H9 (cell line): ENCODE data around the gene MYO1E. TPM values are rescaled to one million over a fixed set of nuclear protein-coding genes. Genes with fewer than 3 reads are reported as not detected.

Source experiments
- DNase-seq: peaks from one replicate; pipeline ENCODE4 v3.0.0-alpha.2; 2017
- H2AFZ ChIP-seq: one replicate; pipeline ENCODE4 v1.6.1; 2013; ENCODE audit warnings: mild to moderate bottlenecking, low read length, control low read depth, moderate library complexity
- H2AK5ac ChIP-seq: 2 replicates; pipeline ENCODE4 v1.6.1; 2013; ENCODE audit warnings: low read length, control low read depth, mixed read lengths; ENCODE audit not compliant: insufficient read length
- H2BK120ac ChIP-seq: one replicate; pipeline ENCODE4 v1.6.1; 2013; ENCODE audit warnings: low read depth, mild to moderate bottlenecking, low read length, control low read depth, inconsistent platforms; ENCODE audit not compliant: poor library complexity, severe bottlenecking
- H2BK12ac ChIP-seq: 2 replicates; pipeline ENCODE4 v1.6.1; 2013; ENCODE audit warnings: low read length, control low read depth, mixed read lengths, low read depth; ENCODE audit not compliant: insufficient read length
- H2BK15ac ChIP-seq: 2 replicates; pipeline ENCODE4 v1.6.1; 2013; ENCODE audit warnings: low read depth, low read length, control low read depth
- H2BK20ac ChIP-seq: one replicate; pipeline ENCODE4 v1.6.1; 2013; ENCODE audit warnings: low read depth, mild to moderate bottlenecking, low read length, control low read depth, inconsistent platforms; ENCODE audit not compliant: poor library complexity, severe bottlenecking
- H2BK5ac ChIP-seq: 2 replicates; pipeline ENCODE4 v1.6.1; 2013; ENCODE audit warnings: low read length, control low read depth, mixed read lengths; ENCODE audit not compliant: insufficient read length
- H3K14ac ChIP-seq: 2 replicates; pipeline ENCODE4 v1.6.1; 2013; ENCODE audit warnings: low read length, control low read depth; ENCODE audit not compliant: insufficient read depth
- H3K18ac ChIP-seq: 2 replicates; pipeline ENCODE4 v1.6.1; 2013; ENCODE audit warnings: low read depth, mild to moderate bottlenecking, mixed read lengths, low read length, control low read depth; ENCODE audit not compliant: insufficient read length
- H3K23ac ChIP-seq: 2 replicates; pipeline ENCODE4 v1.6.1; 2013; ENCODE audit warnings: low read length, control low read depth, mixed read lengths, low read depth; ENCODE audit not compliant: insufficient read length
- H3K23me2 ChIP-seq: 2 replicates; pipeline ENCODE4 v1.6.1; 2013; ENCODE audit warnings: low read depth, mild to moderate bottlenecking, mixed read lengths, low read length, control low read depth; ENCODE audit not compliant: insufficient read length, poor library complexity, severe bottlenecking
- H3K27ac ChIP-seq: 2 replicates; pipeline ENCODE4 v1.5.1; 2013; ENCODE audit warnings: low read length, control low read depth, mixed read lengths, low read depth; ENCODE audit not compliant: insufficient read length
- H3K27me3 ChIP-seq: 2 replicates; pipeline ENCODE4 v1.6.1; 2013; ENCODE audit warnings: low read length, control low read depth, inconsistent platforms; ENCODE audit not compliant: insufficient read depth
- H3K4ac ChIP-seq: 2 replicates; pipeline ENCODE4 v1.6.1; 2013; ENCODE audit warnings: low read depth, mild to moderate bottlenecking, control low read depth, inconsistent platforms, low read length, moderate library complexity
- H3K4me1 ChIP-seq: 2 replicates; pipeline ENCODE4 v1.6.1; 2013; ENCODE audit warnings: low read length, control low read depth, inconsistent platforms; ENCODE audit not compliant: insufficient read depth
- H3K4me2 ChIP-seq: 2 replicates; pipeline ENCODE4 v1.6.1; 2013; ENCODE audit warnings: low read length, control low read depth, mixed read lengths; ENCODE audit not compliant: insufficient read length, insufficient read depth
- H3K56ac ChIP-seq: 2 replicates; pipeline ENCODE4 v1.6.1; 2013; ENCODE audit warnings: low read depth, mild to moderate bottlenecking, mixed read lengths, low read length, control low read depth; ENCODE audit not compliant: insufficient read length
- H3K79me1 ChIP-seq: 2 replicates; pipeline ENCODE4 v1.6.1; 2013; ENCODE audit warnings: low read depth, mild to moderate bottlenecking, moderate library complexity, low read length, control low read depth, inconsistent platforms; ENCODE audit not compliant: insufficient read depth, poor library complexity, severe bottlenecking
- H3K79me2 ChIP-seq: 2 replicates; pipeline ENCODE4 v1.6.1; 2013; ENCODE audit warnings: low read length, control low read depth, inconsistent platforms; ENCODE audit not compliant: insufficient read depth
- H3K9ac ChIP-seq: 2 replicates; pipeline ENCODE4 v1.6.1; 2013; ENCODE audit warnings: low read length, control low read depth, mixed read lengths; ENCODE audit not compliant: insufficient read length; ENCODE audit errors: extremely low read depth
- H3K9me3 ChIP-seq: one replicate; pipeline ENCODE4 v1.6.1; 2013; ENCODE audit warnings: low read depth, low read length, inconsistent platforms; ENCODE audit not compliant: control insufficient read depth
- H3T11ph ChIP-seq: one replicate; pipeline ENCODE4 v1.6.1; 2013; ENCODE audit warnings: mild to moderate bottlenecking, low read length, control low read depth, inconsistent platforms
- H4K20me1 ChIP-seq: one replicate; pipeline ENCODE4 v1.6.1; 2013; ENCODE audit not compliant: control insufficient read depth, insufficient read length, insufficient read depth
- H4K5ac ChIP-seq: 2 replicates; pipeline ENCODE4 v1.6.1; 2013; ENCODE audit warnings: low read depth, mild to moderate bottlenecking, mixed read lengths, low read length, control low read depth; ENCODE audit not compliant: insufficient read length
- H4K8ac ChIP-seq: replicated peaks from 2 replicates; pipeline ENCODE4 v1.6.1; 2013; ENCODE audit warnings: low read length, control low read depth, mixed read lengths, low read depth; ENCODE audit not compliant: insufficient read length
- H4K91ac ChIP-seq: 2 replicates; pipeline ENCODE4 v1.6.1; 2013; ENCODE audit warnings: low read depth, mild to moderate bottlenecking, moderate library complexity, mixed read lengths, low read length, control low read depth; ENCODE audit not compliant: insufficient read length
- H3K27ac Mint-ChIP-seq, 3 experiments: 2 replicates in 2 of 3; 3 replicates in 1 of 3; pipeline ENCODE4 v1.8.0; 2020 to 2021; ENCODE audit warnings: mixed read lengths in 3 of 3, mild to moderate bottlenecking in 1 of 3, moderate library complexity in 1 of 3
- H3K27me3 Mint-ChIP-seq: 2 replicates; pipeline ENCODE4 v1.8.0; 2021; ENCODE audit warnings: low read depth, mild to moderate bottlenecking, moderate library complexity, mixed read lengths
- H3K36me3 Mint-ChIP-seq, 3 experiments: 2 replicates in 2 of 3; 3 replicates in 1 of 3; pipeline ENCODE4 v1.8.0; 2020 to 2021; ENCODE audit warnings: low read depth in 3 of 3, mixed read lengths in 3 of 3; ENCODE audit not compliant: insufficient read depth in 1 of 3
- H3K4me1 Mint-ChIP-seq, 2 experiments: 2 replicates each; pipeline ENCODE4 v1.8.0; 2020; ENCODE audit warnings: mixed read lengths in 2 of 2
- H3K4me3 Mint-ChIP-seq, 2 experiments: 2 replicates in 1 of 2; 3 replicates in 1 of 2; pipeline ENCODE4 v1.8.0; 2020 to 2021; ENCODE audit warnings: mild to moderate bottlenecking in 2 of 2, mixed read lengths in 2 of 2, moderate library complexity in 1 of 2
- H3K9me3 Mint-ChIP-seq, 2 experiments: 2 replicates in 1 of 2; 3 replicates in 1 of 2; pipeline ENCODE4 v1.8.0; 2020; ENCODE audit warnings: mild to moderate bottlenecking in 2 of 2, mixed read lengths in 2 of 2, moderate library complexity in 1 of 2
- WGBS: extraction: QIAGEN DNeasy Blood & Tissue Kit; methylation state at CpG from one replicate; pipeline ENCODE4 v1.1.7; 2013; ENCODE audit warnings: missing lambda C conversion rate, low lambda C conversion rate, mixed read lengths; ENCODE audit not compliant: insufficient read length; ENCODE audit errors: extremely low coverage; 5-methylcytosine and 5-hydroxymethylcytosine counted together
- total RNA-seq: library from RNA; stranded (reverse); gene quantifications from 2 replicates; pipeline ENCODE4 v1.2.1, GENCODE V29; 2021
- TF ChIP-seq, protein P1 (sequence below): fragments of 200-600 bp; sonication (generic); conservative IDR thresholded peaks from 3 replicates; pipeline ENCODE4 v1.8.0; 2021; ENCODE audit warnings: antibody characterized with exemption, mild to moderate bottlenecking

Gene MYO1E
- total RNA-seq, 1 experiment from 2014 or later, result 235 TPM

GRCh38 chr15:59168536-59168935 is 204.1 kb downstream of the MYO1E start:
- Histone ChIP-seq H3K18ac (no peak overlapping the region), H2BK15ac (no peak overlapping the region), H2BK5ac (no peak overlapping the region), H3K9ac (no peak overlapping the region), H4K8ac (no peak overlapping the region), H2BK20ac (no peak overlapping the region), H3K27ac (no peak overlapping the region), H2BK120ac (no peak overlapping the region), H2AFZ (no peak overlapping the region), H3K27me3 (no peaks in the 10 kb centered on the region), H3K79me1 (no peaks in the 10 kb centered on the region), H3K4me2 (no peak overlapping the region), H4K20me1 (no peaks in the 10 kb centered on the region), H3K4me1 (no peaks in the 10 kb centered on the region), H2BK12ac (no peak overlapping the region), H3K23ac (no peak overlapping the region), H3T11ph (no peak overlapping the region), H4K91ac (no peak overlapping the region), H3K23me2 (no peaks in the 10 kb centered on the region), H3K4ac (no peak overlapping the region), H3K9me3 (no peaks in the 10 kb centered on the region), H3K14ac (no peak overlapping the region), H4K5ac (no peak overlapping the region), H3K79me2 (no peaks in the 10 kb centered on the region), H2AK5ac (no peak overlapping the region), H3K56ac (no peak overlapping the region)
- no peak for DNase-seq
- H3K36me3 Mint-ChIP-seq, result peaks cover 7 to 77% (median 35%) of the 10 kb centered on the region in 3 experiments
- H3K27ac Mint-ChIP-seq, result no peak overlapping the region; a peak in 2 of 7 replicates
- TF ChIP-seq, protein P1, sequence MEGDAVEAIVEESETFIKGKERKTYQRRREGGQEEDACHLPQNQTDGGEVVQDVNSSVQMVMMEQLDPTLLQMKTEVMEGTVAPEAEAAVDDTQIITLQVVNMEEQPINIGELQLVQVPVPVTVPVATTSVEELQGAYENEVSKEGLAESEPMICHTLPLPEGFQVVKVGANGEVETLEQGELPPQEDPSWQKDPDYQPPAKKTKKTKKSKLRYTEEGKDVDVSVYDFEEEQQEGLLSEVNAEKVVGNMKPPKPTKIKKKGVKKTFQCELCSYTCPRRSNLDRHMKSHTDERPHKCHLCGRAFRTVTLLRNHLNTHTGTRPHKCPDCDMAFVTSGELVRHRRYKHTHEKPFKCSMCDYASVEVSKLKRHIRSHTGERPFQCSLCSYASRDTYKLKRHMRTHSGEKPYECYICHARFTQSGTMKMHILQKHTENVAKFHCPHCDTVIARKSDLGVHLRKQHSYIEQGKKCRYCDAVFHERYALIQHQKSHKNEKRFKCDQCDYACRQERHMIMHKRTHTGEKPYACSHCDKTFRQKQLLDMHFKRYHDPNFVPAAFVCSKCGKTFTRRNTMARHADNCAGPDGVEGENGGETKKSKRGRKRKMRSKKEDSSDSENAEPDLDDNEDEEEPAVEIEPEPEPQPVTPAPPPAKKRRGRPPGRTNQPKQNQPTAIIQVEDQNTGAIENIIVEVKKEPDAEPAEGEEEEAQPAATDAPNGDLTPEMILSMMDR, result no peak
- H3K27me3 Mint-ChIP-seq, result no peaks in the 10 kb centered on the region
- no CpG with 5 or more reads among the region's 7 CpGs for WGBS
- no peak overlapping the region for H3K4me3 Mint-ChIP-seq
- no peaks in the 10 kb centered on the region for H3K9me3 Mint-ChIP-seq
- peaks cover 5 to 17% of the 10 kb centered on the region in 2 experiments; a peak in 2 of 4 replicates for H3K4me1 Mint-ChIP-seq
